KOPT-K1 (cell line): Measurements from ENCODE around the gene TOM1.

Experiments used
- H3K27ac ChIP-seq: fragments of 200-600 bp; sonication (generic); 2 replicates; pipeline ENCODE4 v1.5.1; 2016; ENCODE audit warnings: antibody characterized with exemption, mild to moderate bottlenecking, low read depth, low read length; ENCODE audit not compliant: poor library complexity, severe bottlenecking
- H3K36me3 ChIP-seq: fragments of 200-600 bp; sonication (generic); 2 replicates; pipeline ENCODE4 v1.5.1; 2017; ENCODE audit warnings: antibody characterized with exemption, mild to moderate bottlenecking, low read length, moderate library complexity; ENCODE audit not compliant: insufficient read depth
- H3K9me3 ChIP-seq: fragments of 200-600 bp; sonication (generic); 2 replicates; pipeline ENCODE4 v1.5.1; 2017; ENCODE audit warnings: antibody characterized with exemption, low read length, mild to moderate bottlenecking; ENCODE audit not compliant: insufficient read depth, poor library complexity, severe bottlenecking

TOM1 gene

DNA sequence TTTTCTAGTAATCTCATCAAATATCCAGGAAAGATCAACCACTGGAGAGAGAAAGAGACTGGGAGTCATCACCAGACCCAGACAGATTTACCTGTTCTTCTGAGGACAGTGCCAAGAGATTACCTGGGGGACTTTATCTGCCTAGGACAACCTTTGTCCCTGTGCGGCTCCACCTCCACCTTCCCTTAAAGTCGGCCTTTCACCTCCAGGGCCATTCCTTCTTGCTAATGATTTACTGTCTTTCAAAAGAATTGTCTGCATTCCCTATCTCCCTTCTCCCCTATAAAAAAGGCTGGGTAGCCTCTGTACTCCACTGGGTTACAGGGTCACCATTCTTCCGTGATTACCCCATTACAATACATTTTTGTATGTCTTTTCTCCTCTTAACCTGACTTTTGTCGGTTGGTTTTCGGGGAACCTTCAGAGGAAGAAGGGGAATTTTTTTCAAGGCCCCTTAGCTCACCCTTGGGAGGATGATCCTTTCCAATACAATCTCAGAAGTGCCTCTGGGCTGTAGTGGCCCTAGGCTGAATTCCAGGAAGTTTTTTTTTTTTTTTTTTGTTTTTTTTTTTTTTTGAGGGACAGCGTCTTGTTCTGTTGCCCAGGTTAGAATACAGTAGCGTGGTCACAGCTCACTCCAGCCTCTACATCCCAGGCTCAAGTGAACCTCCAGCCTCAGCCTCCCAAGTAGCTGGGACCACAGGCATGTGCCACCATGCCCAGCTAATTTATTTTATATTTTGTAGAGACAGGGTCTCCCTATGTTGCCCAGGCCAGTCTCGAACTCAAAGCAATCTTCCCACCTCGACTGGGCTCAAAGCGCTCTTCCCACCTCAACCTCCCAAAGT lies 79.7 kb downstream of the TOM1 start:
- Histone ChIP-seq H3K36me3 (no peaks in the 10 kb centered on the region), H3K9me3 (no peaks in the 10 kb centered on the region), H3K27ac (no peak overlapping the region)

DNA sequence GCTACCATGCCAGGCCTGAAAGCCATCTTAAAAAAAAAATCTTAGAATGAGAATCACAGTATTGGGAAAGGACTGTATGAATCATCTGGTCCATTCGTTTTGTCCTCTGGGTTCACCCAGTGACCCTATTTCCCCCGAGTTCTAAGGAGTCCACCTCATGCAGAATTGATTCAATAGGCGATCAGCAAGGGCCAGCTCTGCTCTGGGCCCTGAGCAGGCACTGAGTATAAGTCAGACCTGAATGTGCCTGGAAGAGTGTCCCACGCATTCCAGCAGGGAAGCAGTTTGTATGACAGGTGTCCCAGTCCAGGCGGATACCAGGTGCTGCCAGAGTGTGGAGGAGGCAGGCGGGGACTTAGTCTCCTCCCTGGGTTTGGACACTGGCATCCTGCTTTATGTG lies 80.3 kb downstream of the TOM1 start:
- Histone ChIP-seq H3K9me3 (no peaks in the 10 kb centered on the region), H3K27ac (no peak overlapping the region), H3K36me3 (no peaks in the 10 kb centered on the region)

DNA sequence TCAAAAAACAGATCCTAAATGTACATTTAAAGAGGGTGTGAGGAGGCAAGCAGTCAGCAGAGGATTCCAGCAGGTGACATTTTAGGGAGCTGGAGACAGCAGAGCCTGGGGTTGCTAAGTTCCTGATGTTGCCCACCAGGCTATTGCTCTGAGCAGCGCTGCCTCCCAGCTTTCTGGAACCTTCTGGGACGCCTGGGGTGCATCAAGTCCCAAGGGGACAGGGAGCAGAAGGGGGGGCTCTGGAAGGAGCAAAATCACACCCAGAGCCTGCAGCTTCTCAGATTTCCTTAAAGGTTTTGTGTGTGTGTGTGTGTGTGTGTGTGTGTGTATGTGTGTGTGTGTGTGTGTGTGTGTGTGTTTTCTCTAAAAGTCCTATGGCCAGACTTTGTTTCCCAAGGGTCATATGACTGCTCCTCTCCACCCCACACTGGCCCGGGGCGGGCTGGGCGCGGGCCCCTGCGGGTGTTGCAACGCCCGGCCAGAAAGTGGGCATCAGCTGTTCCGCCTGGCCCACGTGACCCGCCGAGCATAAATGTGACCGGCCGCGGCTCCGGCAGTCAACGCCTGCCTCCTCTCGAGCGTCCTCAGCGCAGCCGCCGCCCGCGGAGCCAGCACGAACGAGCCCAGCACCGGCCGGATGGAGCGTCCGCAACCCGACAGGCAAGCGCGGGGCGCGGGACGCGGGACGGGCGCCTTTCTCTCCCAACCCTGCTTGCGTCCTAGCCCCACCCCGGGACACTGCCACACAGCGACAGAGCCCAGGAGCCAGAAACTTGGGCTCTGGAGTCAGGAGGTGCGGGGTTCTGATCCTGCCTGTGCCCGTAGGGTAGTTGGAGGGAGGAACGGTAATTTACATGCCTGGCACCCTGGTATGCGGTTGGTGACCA lies 81.1 kb downstream of the TOM1 start, which contains the start of gene HMOX1:
Gene HMOX1, plus strand, starts transcription at position 560 of the 887 bp plus-strand sequence. Its CDS starts 78 bp downstream, at position 638.
- Histone ChIP-seq H3K27ac (no peak within 1 kb of the TSS), H3K36me3 (no peaks in the 10 kb centered on the region), H3K9me3 (no peaks in the 10 kb centered on the region)

DNA sequence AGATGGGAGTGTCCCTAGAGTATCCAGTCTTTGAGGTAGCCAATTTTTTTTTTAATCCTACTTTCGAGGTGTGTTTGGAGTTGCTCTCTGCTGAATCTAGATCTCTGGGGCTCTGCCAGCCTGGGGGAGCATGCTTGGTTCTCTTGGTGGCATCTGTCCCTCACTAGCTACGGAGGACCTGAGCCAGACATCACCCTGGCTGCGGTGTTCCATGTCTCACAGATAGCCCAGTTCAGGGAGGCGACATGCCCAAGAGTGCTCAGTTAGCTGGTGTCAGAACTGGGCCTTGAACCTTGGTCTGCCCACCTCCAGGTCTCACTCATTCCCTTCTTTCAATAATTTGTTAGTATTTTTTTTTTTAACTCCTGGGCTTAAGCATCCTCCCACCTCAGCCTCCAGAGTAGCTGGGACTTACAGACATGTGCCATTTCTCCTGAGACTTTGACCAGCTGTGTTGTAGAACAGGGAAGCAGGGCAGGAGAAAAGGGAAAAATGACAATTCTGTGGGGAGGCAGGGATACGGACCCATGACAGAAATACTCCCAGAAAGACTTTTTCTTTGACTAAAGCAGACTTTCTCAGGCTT lies 81.8 kb downstream of the TOM1 start:
- Histone ChIP-seq H3K9me3 (no peaks in the 10 kb centered on the region), H3K36me3 (no peaks in the 10 kb centered on the region), H3K27ac (no peak overlapping the region)

DNA sequence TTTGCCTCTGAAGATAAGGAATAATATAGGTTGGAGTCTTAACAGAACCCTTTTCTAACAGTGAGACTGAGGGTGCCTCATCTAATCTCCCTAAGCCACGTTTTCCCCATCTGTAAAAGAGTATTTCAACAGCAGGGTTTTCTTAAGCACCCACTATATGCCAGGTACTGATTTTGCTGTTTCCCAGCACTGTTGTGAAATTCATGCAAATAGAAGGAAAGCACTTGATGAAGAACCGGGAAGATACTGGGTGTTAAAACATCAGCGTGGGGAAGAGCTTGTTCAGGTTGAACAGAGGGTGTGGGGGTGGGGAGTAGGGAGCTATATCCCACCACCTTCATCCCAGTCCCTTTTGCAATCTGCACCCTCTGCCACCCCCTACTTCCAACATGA lies 84.0 kb downstream of the TOM1 start:
- no peaks in the 10 kb centered on the region for H3K9me3 ChIP-seq
- no peaks in the 10 kb centered on the region for H3K36me3 ChIP-seq
- no peak overlapping the region for H3K27ac ChIP-seq

DNA sequence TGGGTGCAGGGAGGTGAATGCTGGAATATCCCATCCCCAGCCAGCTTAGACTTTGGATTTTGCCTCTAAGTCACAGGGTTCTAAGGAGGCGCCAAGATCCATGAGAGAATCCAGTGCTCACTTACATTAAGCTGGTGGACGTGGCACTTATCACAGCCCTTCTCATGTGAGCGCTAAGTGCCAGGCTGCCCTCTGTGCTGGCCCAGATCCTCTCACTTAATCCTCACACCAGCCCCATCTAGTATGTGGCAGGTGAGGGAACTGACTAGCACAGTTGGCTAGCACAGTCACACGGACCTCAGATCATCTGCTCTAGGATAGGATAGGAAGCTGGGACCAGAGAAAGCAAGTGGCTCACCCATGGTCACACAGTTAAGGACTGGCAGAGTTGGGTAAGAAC lies 84.8 kb downstream of the TOM1 start:
- Histone ChIP-seq H3K9me3 (no peaks in the 10 kb centered on the region), H3K36me3 (no peaks in the 10 kb centered on the region), H3K27ac (no peak overlapping the region)

DNA sequence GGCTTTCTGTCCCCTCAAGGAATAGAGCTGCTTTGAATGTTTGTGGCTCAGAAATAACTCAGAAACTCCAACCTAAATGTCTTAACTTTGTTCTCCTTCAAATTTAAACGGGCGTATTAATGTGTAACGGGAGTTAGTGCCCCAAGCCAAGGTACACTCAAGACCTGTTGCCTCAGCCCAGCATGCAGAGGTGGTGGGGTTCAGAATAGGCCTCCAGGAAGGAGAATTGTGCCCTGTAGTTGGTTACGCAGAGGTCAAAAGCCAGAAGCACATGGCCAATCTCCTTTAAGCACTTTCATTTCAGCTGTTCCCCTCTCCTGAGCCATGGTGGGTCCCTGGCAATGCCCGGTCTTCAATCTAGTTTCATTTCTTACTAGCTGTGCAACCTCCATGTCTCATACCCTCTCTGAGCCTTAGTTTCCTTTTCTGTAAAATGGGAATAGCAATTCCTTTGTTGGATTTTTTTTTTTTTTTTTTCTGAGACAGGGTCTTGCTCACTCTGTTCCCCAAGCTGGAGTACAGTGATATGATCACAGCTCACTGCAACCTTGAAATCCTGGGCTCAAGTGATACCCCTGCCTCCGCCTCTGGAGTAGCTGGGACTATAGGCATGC lies 85.4 kb downstream of the TOM1 start:
- no peaks in the 10 kb centered on the region for H3K36me3 ChIP-seq
- no peak overlapping the region for H3K27ac ChIP-seq

DNA sequence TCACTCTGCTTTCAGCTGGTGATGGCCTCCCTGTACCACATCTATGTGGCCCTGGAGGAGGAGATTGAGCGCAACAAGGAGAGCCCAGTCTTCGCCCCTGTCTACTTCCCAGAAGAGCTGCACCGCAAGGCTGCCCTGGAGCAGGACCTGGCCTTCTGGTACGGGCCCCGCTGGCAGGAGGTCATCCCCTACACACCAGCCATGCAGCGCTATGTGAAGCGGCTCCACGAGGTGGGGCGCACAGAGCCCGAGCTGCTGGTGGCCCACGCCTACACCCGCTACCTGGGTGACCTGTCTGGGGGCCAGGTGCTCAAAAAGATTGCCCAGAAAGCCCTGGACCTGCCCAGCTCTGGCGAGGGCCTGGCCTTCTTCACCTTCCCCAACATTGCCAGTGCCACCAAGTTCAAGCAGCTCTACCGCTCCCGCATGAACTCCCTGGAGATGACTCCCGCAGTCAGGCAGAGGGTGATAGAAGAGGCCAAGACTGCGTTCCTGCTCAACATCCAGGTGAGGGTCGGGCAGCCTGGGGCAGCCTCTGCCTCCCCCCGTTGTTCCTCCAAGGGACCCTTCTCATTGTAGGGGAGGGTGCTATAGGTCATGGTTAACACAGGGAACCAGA lies 87.1 kb downstream of the TOM1 start:
- Histone ChIP-seq H3K27ac (no peak overlapping the region), H3K9me3 (no peaks in the 10 kb centered on the region), H3K36me3 (no peaks in the 10 kb centered on the region)

More for the DNA sequence above, 85.4 kb downstream of the TOM1 start:
- no peaks in the 10 kb centered on the region for H3K9me3 ChIP-seq

DNA sequence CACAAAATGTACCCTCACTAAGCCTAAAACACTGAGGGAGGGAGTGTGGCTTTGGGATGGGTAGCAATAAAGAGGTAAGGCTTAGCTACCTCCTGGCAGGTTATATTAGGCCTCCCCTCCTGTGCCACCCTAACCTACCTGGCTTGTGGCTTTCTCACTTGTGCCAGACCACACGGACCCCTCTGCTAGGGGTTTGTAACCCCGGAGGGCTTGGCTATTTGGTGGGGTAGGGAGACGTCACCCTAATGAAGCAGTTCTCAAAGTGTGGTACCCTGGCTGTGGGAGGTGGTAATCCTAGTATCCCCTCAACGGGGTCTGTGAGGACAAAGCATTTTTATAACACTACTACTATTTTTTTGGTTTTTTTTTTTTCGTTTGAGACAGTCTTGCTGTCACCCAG lies 91.2 kb downstream of the TOM1 start:
- Histone ChIP-seq H3K36me3 (no peaks in the 10 kb centered on the region), H3K9me3 (no peaks in the 10 kb centered on the region), H3K27ac (no peak overlapping the region)

DNA sequence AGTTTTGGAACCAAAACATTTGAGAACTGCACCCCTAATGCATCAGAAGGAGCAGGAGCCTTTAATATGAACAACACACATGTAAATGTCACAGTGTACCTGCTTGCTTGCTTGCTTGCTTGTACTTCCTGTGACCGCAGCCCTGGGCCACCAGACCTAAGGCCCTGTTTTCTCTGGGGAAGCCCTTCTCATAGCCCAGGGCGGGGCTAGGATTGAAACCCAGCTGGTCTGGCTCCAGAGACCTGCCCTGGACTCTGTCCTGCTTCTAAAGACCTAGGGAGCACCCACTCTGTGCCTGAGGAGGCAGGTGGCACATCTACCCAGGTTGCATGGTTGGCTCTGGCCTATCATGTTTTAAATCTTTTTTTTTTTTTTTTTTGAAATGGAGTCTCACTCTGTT lies 92.7 kb downstream of the TOM1 start:
- Histone ChIP-seq H3K36me3 (no peaks in the 10 kb centered on the region), H3K27ac (no peak overlapping the region), H3K9me3 (no peaks in the 10 kb centered on the region)

DNA sequence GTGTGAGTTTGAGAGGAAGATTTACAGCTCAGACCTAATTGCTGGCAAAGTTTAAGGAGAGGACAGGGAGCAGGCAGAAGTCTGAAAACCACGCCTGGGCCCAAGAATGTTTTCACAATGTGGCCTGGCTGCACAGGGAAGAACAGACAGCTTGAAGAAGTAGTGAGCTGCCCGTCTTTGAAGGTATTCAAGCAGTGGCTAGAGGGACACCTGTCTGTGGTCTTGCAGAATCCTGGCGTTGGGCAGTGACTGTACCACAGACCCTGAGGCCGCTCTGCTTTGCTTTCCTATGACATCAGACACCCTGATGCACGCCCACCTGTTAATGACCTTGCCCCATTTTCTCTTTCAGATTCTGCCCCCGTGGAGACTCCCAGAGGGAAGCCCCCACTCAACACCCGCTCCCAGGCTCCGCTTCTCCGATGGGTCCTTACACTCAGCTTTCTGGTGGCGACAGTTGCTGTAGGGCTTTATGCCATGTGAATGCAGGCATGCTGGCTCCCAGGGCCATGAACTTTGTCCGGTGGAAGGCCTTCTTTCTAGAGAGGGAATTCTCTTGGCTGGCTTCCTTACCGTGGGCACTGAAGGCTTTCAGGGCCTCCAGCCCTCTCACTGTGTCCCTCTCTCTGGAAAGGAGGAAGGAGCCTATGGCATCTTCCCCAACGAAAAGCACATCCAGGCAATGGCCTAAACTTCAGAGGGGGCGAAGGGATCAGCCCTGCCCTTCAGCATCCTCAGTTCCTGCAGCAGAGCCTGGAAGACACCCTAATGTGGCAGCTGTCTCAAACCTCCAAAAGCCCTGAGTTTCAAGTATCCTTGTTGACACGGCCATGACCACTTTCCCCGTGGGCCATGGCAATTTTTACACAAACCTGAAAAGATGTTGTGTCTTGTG lies 93.7 kb downstream of the TOM1 start:
- H3K9me3 ChIP-seq, result no peaks in the 10 kb centered on the region
- no peak overlapping the region for H3K27ac ChIP-seq
- no peaks in the 10 kb centered on the region for H3K36me3 ChIP-seq

DNA sequence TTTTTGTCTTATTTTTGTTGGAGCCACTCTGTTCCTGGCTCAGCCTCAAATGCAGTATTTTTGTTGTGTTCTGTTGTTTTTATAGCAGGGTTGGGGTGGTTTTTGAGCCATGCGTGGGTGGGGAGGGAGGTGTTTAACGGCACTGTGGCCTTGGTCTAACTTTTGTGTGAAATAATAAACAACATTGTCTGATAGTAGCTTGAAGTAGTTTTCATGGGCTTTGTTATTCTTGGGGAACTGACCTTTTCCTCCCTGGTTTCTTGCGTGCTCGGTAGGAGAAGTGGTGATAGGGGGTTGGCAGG lies 94.3 kb downstream of the TOM1 start:
- no peak overlapping the region for H3K27ac ChIP-seq
- H3K9me3 ChIP-seq, result no peaks in the 10 kb centered on the region
- no peaks in the 10 kb centered on the region for H3K36me3 ChIP-seq

DNA sequence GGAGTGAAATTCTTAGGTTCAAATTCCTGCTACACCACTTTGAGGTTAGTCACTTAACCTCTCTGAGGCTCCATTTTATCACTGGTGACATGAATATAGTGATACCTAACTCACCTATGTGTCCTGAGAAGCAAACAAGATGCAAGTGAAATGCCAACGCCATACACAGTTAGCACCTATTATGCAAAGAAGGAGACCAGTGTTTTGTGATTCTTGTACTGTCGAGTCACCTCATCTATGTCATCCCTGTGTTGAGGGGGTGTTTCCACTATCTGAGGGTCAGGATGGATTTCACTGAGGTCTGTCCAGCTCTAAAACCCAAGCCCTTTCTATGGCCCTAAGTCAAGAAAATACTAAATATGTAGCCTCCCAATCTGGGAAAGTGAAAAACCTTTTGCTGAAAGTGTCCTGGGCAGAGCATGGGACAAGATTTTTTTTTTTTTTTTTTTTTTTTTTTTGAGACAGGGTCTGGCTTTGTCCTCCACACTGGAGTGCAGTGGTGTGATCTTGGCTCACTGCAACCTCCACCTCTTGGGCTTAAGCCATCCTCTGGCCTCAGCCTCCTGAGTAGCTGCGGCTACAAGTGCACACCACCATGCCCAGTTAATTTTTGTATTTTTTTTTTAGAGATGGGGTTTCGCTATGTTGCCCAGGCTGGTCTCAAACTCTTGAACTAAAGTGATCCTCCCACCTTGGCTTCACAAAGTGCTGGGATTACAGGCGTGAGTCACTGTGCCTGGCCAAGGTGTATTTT lies 95.3 kb downstream of the TOM1 start:
- H3K36me3 ChIP-seq, result no peaks in the 10 kb centered on the region
- no peak overlapping the region for H3K27ac ChIP-seq
- H3K9me3 ChIP-seq, result no peaks in the 10 kb centered on the region
